GM12878 (cell line): ENCODE results near the gene COQ2. TPM values are rescaled to one million over a fixed set of nuclear protein-coding genes. Genes with fewer than 3 reads are reported as not detected.

Source experiments
- ATAC-seq: fragments of 200-7000 bp; cut with Tn5 transposase; 3 replicates; pipeline ENCODE4 v1.9.1; 2020; ENCODE audit warnings: mild to moderate bottlenecking, moderate library complexity
- BruUV-seq: library from RNA; stranded (reverse); fragments of 400-500 nt; replicated peaks from 2 replicates; lab custom pipeline; 2021; lab: Mats Ljungman, UMichigan
- CTCF ChIA-PET: fragments of 300-600 bp; sonication (Branson Sonifier 250); formaldehyde crosslinking; extraction: SDS; loops from one replicate; lab custom pipeline; 2021; ENCODE audit warnings: inconsistent platforms; lab: Yijun Ruan, JAX
- POLR2A ChIA-PET: fragments of 350-600 bp; formaldehyde crosslinking; extraction: SDS; loops from one replicate; lab custom pipeline; 2021; ENCODE audit warnings: inconsistent platforms; lab: Charles Lee
- RAD21 ChIA-PET: fragments of 300-600 bp; sonication (Branson Sonifier 250); formaldehyde crosslinking; loops from one replicate; lab custom pipeline; 2023; ENCODE audit warnings: antibody characterized with exemption; ENCODE audit not compliant: unreplicated experiment; lab: Charles Lee
- SMC1A ChIA-PET: fragments of 300-600 bp; sonication (Branson Sonifier 250); formaldehyde crosslinking; loops from one replicate; lab custom pipeline; 2023; ENCODE audit not compliant: unreplicated experiment, uncharacterized antibody; lab: Charles Lee
- DNase-seq: peaks from one replicate; pipeline ENCODE4 v3.0.0-alpha.2; 2011; ENCODE audit warnings: low read depth, low spot score
- FAIRE-seq: peaks from 3 replicates; lab custom pipeline; 2011; peaks lifted over from hg19 to GRCh38; lab: Jason Lieb, UNC
- H2AFZ ChIP-seq: 2 replicates; pipeline ENCODE4 v1.6.0; 2011; ENCODE audit warnings: low read depth, low read length, control low read depth; ENCODE audit not compliant: control insufficient read depth
- H3K27ac ChIP-seq: 2 replicates; pipeline ENCODE4 v1.5.1; 2011; ENCODE audit warnings: control low read depth; ENCODE audit not compliant: control insufficient read depth, insufficient read depth
- H3K27me3 ChIP-seq, 2 experiments: replicated peaks in 1 of 2; 2 replicates each; pipeline versions ENCODE4 v1.6.0 to v1.6.1; 2011; ENCODE audit warnings: low read length in 1 of 2; ENCODE audit not compliant: control insufficient read depth in 2 of 2, insufficient read depth in 2 of 2
- H3K36me3 ChIP-seq, 2 experiments: 2 replicates each; pipeline ENCODE4 v1.5.1; 2011; ENCODE audit warnings: low read length in 1 of 2; ENCODE audit not compliant: control insufficient read depth in 2 of 2, insufficient read depth in 2 of 2
- H3K4me1 ChIP-seq: 2 replicates; pipeline ENCODE4 v1.6.1; 2011; ENCODE audit warnings: mild to moderate bottlenecking, low read length, moderate library complexity, mixed read lengths; ENCODE audit not compliant: control insufficient read depth, insufficient read depth
- H3K4me2 ChIP-seq: 2 replicates; pipeline ENCODE4 v1.6.0; 2011; ENCODE audit warnings: control low read depth; ENCODE audit not compliant: control insufficient read depth, insufficient read depth
- H3K4me3 ChIP-seq: fragments of 200-600 bp; sonication (generic); 2 replicates; pipeline ENCODE4 v1.5.1; 2016
- H3K79me2 ChIP-seq: 2 replicates; pipeline ENCODE4 v1.6.0; 2011; ENCODE audit warnings: low read length; ENCODE audit not compliant: control insufficient read depth, insufficient read depth
- H3K9ac ChIP-seq: 2 replicates; pipeline ENCODE4 v1.8.0; 2011; ENCODE audit warnings: low read length, control low read depth, mixed read lengths; ENCODE audit not compliant: control insufficient read depth, insufficient read depth
- H3K9me3 ChIP-seq: replicated peaks from 3 replicates; pipeline ENCODE4 v1.5.1; 2011; ENCODE audit warnings: mild to moderate bottlenecking, low read length; ENCODE audit not compliant: control insufficient read depth, insufficient read depth
- H4K20me1 ChIP-seq: 2 replicates; pipeline ENCODE4 v1.6.0; 2011; ENCODE audit not compliant: control insufficient read depth, insufficient read depth
- E2F8 ChIP-seq: fragments of 450-650 bp; IDR thresholded peaks from 2 replicates; pipeline ENCODE4 v1.6.1; 2018; ENCODE audit warnings: mild to moderate bottlenecking, low read depth, moderate library complexity; ENCODE audit not compliant: partially characterized antibody
- PAX5 ChIP-seq: IDR thresholded peaks from 2 replicates; pipeline ENCODE4 v1.6.1; 2011; ENCODE audit warnings: low read depth, low read length, borderline replicate concordance
- USF2 ChIP-seq: IDR thresholded peaks from 2 replicates; pipeline ENCODE4 v1.6.1; 2011; ENCODE audit warnings: low read depth, low read length, improper control_type of control experiment, borderline replicate concordance
- WGBS: methylation state at CpG from one replicate; pipeline ENCODE4 v1.1.6; 2016; ENCODE audit warnings: low lambda C conversion rate; ENCODE audit not compliant: insufficient replicate concordance, insufficient coverage; ENCODE audit errors: missing lambda C conversion rate; 5-methylcytosine and 5-hydroxymethylcytosine counted together
- in situ Hi-C: fragments of 300-500 bp; cut with MboI; formaldehyde crosslinking; loops from 9 replicates; pipeline ENCODE4 v1.14.3; 2018; ENCODE audit warnings: mixed read lengths
- intact Hi-C: fragments of 100-400 bp; cut with micrococcal nuclease; formaldehyde crosslinking; loops from one replicate; pipeline ENCODE4 v1.14.2; 2022; ENCODE audit not compliant: unreplicated experiment
- polyA plus RNA-seq, 11 experiments: library from polyadenylated mRNA; depleted of rRNA in 4 of 11; unstranded in 6 of 11; stranded (reverse) in 5 of 11; fragments of >200 nt; fragmentation: Nextera tagmentation in 4 of 11; fragmentation: Illumina TruSeq in 1 of 11; extraction: Ambion mirVana in 4 of 11; extraction: Trizol in 1 of 11; gene quantifications; 1 replicate in 1 of 11; 2 replicates in 10 of 11; pipeline versions ENCODE4 v1.2.1 to v1.2.3, GENCODE V29; 2011 to 2016; ENCODE audit warnings: inconsistent platforms in 2 of 11, missing spikeins in 2 of 11, low read depth in 1 of 11
- total RNA-seq, 4 experiments: library from RNA; depleted of rRNA in 3 of 4; stranded (reverse); fragments of >200 nt in 3 of 4; fragmentation: Illumina TruSeq in 1 of 4; extraction: Trizol in 1 of 4; gene quantifications; 2 replicates each; pipeline versions ENCODE4 v1.2.1 to v1.2.3, GENCODE V29; 2013 to 2021

Gene COQ2
- total and polyA plus RNA-seq, 10 of the 15 experiments (the other 5 are each of a cell fraction or from before 2014, with no cell fraction given) = 5.0 to 46.7 (median 19.1) TPM

- H3K27me3 ChIP-seq = no peaks in the 10 kb centered on the region
- in situ Hi-C loops (no loop called here), intact Hi-C loops (no loop called here)
- no peaks in the 10 kb centered on the region for H3K4me1 ChIP-seq
- TF ChIP-seq USF2 (no peak), E2F8 (no peak), PAX5 (no peak)
- ChIA-PET RAD21 (interaction anchor here (0.7 kb wide), 1 partner anchor 31 kb away, joined by 4 read pairs; no protein-coding TSS in a partner anchor), POLR2A (no interaction called here), CTCF (interaction anchor here (0.7 kb wide), 1 partner anchor 370 kb away, joined by 3 read pairs; no protein-coding TSS in a partner anchor), SMC1A (no interaction called here)
- FAIRE-seq (no peak), DNase-seq (no peak), ATAC-seq (no peak)
- H3K4me2 ChIP-seq = no peak overlapping the region
- no peaks in the 10 kb centered on the region for H3K79me2 ChIP-seq
- H3K4me3 ChIP-seq = no peak overlapping the region
- H3K9me3 ChIP-seq = no peaks in the 10 kb centered on the region
- no peak overlapping the region for H3K9ac ChIP-seq
- H4K20me1 ChIP-seq = no peaks in the 10 kb centered on the region
- no peaks in the 10 kb centered on the region for H3K36me3 ChIP-seq
- WGBS = 85% methylated on average over 5 of the region's 5 CpGs
- no TSS peak for BruUV-seq
- H2AFZ ChIP-seq = no peak overlapping the region
- no peak overlapping the region for H3K27ac ChIP-seq
Measured at GRCh38 chr4:83320548-83320947, 36.0 kb upstream of the COQ2 start.
